Measurements from ENCODE around the gene RETREG2.

RETREG2 gene

GRCh38 chr2:219169930-219170654 lies 8.0 kb upstream of the RETREG2 start, which contains the start of gene SLC23A3:
SLC23A3 (minus strand) TSS chr2:219170029; CDS start chr2:219169984, 45 bp downstream.
- no peak for DNase-seq (ENCODE audit: low read depth)

- peak; percentile 96 for DNase-seq (ENCODE audit: low read depth)
Observed at GRCh38 chr2:219171231-219171651, 6.8 kb upstream of the RETREG2 start.

GRCh38 chr2:219172231-219173154 lies 5.6 kb upstream of the RETREG2 start:
- no peak for DNase-seq (ENCODE audit: low read depth)

GRCh38 chr2:219173176-219173575 lies 4.9 kb upstream of the RETREG2 start:
- DNase-seq (ENCODE audit: low read depth), result no peak

GRCh38 chr2:219174146-219174545 lies 3.9 kb upstream of the RETREG2 start:
- no peak for DNase-seq (ENCODE audit: low read depth)

GRCh38 chr2:219174801-219175200 lies 3.3 kb upstream of the RETREG2 start:
- no peak for DNase-seq (ENCODE audit: low read depth)

- no peak for DNase-seq (ENCODE audit: low read depth)
Observed at GRCh38 chr2:219175486-219175885, 2.6 kb upstream of the RETREG2 start.

- peak; percentile 60 for DNase-seq (ENCODE audit: low read depth)
Observed at GRCh38 chr2:219175928-219176817, 1.9 kb upstream of the RETREG2 start.

GRCh38 chr2:219176818-219177551 lies 1.1 kb upstream of the RETREG2 start, which contains the start of gene CNPPD1:
CNPPD1 (minus strand) TSS chr2:219176925; CDS start chr2:219176828, 97 bp downstream.
- peak; percentile 83 for DNase-seq (ENCODE audit: low read depth)

- peak; percentile 50 for DNase-seq (ENCODE audit: low read depth)
Observed at GRCh38 chr2:219178377-219179175, 501 bp downstream of the RETREG2 start.

GRCh38 chr2:219179601-219180465 lies 1.8 kb downstream of the RETREG2 start:
- no peak for DNase-seq (ENCODE audit: low read depth)

GRCh38 chr2:219180961-219181360 lies 2.9 kb downstream of the RETREG2 start:
- DNase-seq (ENCODE audit: low read depth), result no peak

- DNase-seq (ENCODE audit: low read depth), result no peak
Observed at GRCh38 chr2:219181531-219181930, 3.5 kb downstream of the RETREG2 start.

- DNase-seq (ENCODE audit: low read depth), result no peak
Observed at GRCh38 chr2:219182331-219183150, 4.5 kb downstream of the RETREG2 start.

- DNase-seq (ENCODE audit: low read depth), result no peak
Observed at GRCh38 chr2:219183151-219183772, 5.2 kb downstream of the RETREG2 start.

GRCh38 chr2:219184121-219184520 lies 6.0 kb downstream of the RETREG2 start:
- DNase-seq (ENCODE audit: low read depth), result no peak

- DNase-seq (ENCODE audit: low read depth), result no peak
Observed at GRCh38 chr2:219186754-219187456, 8.8 kb downstream of the RETREG2 start.

Data from EH (cell line).